ENCODE measurements around the gene OSBPL2. TPM values are rescaled to one million over a fixed set of nuclear protein-coding genes. Genes with fewer than 3 reads are reported as not detected.

OSBPL2 gene
- total RNA-seq, 4 donors from 2014 or later, result 24.3 to 35.9 (median 26.3) TPM

DNA sequence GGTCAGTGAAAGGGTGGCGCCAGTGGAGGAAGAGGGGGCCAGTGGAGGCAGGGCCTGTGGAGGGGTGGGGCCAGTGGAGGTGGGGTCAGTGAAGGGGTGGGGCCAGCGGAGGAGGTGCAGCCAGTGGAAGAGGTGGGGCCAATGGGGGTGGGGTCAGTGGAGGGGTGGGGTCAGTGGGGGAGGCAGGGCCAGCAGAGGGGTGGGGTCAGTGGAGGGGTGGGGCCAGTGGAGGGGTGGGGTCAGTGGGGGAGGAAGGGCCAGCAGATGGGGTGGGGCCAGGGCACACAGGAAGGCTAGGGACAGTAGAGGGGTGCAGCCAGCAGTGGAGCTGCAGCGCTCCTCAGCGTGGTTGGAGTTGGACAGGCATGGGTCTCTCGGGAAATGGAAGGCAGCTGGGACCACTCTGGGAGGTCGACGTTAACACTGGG, 83.2 kb downstream of the OSBPL2 start:
- TF ChIP-seq, protein P1, sequence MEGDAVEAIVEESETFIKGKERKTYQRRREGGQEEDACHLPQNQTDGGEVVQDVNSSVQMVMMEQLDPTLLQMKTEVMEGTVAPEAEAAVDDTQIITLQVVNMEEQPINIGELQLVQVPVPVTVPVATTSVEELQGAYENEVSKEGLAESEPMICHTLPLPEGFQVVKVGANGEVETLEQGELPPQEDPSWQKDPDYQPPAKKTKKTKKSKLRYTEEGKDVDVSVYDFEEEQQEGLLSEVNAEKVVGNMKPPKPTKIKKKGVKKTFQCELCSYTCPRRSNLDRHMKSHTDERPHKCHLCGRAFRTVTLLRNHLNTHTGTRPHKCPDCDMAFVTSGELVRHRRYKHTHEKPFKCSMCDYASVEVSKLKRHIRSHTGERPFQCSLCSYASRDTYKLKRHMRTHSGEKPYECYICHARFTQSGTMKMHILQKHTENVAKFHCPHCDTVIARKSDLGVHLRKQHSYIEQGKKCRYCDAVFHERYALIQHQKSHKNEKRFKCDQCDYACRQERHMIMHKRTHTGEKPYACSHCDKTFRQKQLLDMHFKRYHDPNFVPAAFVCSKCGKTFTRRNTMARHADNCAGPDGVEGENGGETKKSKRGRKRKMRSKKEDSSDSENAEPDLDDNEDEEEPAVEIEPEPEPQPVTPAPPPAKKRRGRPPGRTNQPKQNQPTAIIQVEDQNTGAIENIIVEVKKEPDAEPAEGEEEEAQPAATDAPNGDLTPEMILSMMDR (IDR thresholded peaks at IDR 0.05), result no peak
- no peak for ATAC-seq (ENCODE audit: low FRiP score)
- DNase-seq (ENCODE audit: low spot score), result no peak

DNA sequence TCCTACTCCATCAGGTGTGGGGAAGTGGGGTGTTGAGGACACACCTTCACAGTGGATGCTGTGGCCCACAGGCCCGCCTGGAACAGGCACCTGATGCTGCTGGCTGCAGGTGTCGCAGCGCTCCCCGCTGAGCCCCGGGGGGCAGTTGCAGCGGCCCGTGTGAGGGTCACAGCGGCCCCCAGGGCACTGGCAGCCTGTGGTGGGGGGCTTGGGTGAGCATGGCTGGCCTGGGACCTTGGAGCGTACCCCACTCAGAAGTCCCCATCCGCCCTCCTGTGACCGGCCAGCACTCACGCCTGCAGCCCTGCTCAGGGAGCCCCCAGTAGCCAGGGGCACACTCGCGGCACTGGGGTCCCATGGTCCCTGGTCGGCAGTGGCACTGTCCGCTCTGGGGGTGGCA, 83.7 kb downstream of the OSBPL2 start:
- TF ChIP-seq, protein P1 (IDR thresholded peaks at IDR 0.05), result no peak
- no peak for ATAC-seq (ENCODE audit: low FRiP score)
- no peak for DNase-seq (ENCODE audit: low spot score)

DNA sequence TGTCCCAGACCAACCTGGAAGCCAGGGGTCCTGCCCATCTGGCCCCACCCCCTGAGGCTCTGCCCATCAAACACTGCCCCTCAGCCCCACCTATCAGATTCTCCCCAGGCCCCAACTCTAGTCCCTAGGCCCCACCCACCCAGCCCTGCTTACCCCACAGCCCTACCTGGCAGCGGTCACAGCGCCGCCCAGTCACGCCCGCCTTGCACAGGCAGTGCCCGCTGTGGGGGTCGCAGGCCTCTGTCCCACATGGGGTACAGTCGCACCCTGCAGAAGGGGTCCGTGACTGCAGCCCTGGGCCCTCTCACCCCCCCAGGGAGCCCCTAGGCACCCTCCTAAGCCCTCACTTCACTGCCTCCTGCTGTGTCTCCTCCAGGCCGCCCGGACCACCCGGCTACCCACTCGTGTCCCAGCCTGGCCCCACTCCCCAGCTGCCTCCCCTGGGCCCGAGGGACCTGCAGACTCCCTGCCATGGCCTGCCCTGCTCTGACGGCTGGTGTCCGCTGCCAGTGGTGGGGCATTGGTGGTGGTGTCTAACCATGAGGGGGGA, 84.2 kb downstream of the OSBPL2 start:
- no peak for ATAC-seq (ENCODE audit: low FRiP score)
- DNase-seq (ENCODE audit: low spot score), result no peak
- TF ChIP-seq, protein P1 (IDR thresholded peaks at IDR 0.05), result no peak

DNA sequence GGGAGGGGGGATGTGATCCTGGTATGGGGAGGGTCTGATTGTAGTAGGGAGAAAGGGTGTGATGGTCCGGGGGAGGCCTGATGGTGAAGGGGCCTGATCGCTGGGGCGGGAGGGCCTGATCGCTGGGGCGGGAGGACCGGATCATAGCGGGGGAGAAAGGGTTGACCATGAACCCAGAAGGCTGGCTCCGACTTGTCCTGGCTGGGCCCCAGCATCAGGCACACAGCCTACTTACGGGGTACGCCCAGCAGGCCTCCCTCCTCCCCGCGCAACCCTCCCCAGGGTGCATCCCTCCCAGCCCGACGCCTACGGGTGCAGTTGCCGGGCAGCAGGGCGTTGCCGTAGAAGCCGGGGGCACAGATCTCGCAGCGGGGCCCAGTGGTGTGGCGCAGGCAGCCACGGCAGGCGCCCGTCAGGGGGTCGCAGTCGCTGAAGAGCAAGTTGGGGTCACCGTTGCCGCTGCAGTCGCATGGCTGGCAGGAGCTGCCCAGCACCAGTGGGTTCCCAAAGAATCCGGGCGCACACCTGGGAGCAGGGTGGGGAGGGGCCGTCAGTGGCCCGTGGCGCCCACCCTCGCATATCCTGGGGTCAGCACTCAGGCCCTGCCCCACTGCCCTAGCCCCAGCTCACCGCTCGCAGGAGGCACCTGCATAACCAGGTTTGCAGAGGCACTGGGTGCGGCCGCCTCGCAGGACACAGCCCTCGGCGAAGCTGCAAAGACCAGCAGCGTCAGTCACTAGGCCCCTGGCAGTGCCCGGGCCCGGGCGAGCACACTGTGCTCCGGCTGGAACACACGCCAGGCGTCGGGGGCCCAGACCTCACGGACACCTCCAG, 85.0 kb downstream of the OSBPL2 start:
- ATAC-seq (ENCODE audit: low FRiP score), result no peak
- TF ChIP-seq, protein P1 (IDR thresholded peaks at IDR 0.05), result no peak
- no peak for DNase-seq (ENCODE audit: low spot score)

DNA sequence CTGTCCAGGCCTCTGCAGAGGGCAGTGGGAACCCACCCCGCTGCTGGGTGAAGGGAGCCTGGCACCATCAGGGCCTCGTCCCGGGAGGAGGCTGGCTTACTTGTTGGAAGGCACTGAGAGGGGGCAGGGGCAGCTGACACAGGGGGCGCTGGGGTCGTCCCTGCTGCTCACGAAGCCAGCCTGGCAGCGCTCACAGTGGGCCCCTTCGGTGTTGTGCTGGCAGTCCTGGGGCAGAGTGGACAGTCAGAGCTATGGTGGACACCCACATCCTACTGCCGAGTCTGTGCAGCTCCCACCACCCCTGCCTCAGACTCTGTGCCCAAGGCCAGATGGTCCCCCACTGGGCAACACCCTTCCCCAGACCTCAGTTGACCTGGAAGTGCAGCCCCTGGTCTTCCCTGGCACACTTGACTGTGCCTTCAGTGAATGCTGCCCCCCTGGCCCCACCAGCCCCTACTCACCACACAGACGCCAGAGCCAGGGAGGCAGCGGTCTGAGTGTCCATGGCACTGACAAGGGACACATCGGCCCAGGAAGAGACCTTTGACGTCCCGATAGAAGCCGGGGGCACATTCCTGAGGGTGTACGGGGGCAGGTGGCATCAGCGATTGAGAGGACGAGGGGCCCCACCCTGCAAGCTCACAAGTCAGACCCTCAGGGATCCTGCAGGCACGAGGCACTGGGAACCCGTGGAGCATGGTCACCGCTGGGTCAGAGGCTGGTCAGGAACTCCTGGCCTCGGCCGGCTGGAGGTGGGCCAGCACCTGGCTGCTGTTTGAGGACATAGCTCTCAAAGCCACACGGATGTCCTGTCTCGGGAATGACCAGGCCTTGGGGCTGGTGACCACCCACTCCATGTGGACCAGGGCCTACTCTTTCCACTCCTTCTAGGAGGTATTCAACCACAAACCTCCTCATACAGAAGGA, 85.9 kb downstream of the OSBPL2 start:
- TF ChIP-seq, protein P1 (IDR thresholded peaks at IDR 0.05), result no peak
- ATAC-seq (ENCODE audit: low FRiP score), result no peak
- DNase-seq (ENCODE audit: low spot score), result no peak

DNA sequence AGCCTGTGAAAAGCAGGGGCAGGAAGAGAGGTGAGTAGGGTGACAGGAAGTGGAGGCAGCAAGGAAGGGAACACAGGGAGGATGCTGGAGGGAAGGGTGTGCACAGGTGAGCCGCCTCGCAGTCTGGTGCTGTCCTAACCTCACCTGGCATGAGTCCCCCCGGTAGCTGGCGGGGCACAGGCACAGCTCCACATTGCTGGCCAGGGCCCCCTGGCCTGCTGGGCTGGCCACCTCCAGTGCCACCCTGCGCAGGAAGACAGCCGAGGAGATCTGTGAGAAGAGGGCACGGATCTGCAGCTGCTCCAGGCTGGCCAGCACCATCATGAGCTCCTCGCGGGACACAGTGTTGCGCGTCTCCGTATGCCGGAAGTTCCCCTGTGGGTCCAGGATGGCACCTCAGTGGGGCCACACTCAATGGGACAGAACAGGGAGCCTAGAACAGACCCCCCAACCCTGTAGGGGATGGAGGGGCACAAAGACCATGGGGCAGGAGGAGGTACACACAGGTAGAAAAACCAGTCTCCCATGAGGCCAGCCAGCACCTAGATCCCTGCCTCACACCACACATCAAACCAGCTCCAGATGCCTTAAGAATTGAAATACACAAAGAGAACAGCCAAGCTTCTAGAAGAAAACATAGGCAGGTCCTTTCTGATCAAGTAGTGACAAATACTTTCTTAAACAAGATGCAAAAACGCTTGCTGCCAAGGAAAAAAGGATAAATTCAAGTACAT, 87.0 kb downstream of the OSBPL2 start:
- DNase-seq (ENCODE audit: low spot score), result no peak
- ATAC-seq (ENCODE audit: low FRiP score), result no peak
- TF ChIP-seq, protein P1 (IDR thresholded peaks at IDR 0.05), result no peak

Data from omental fat pad (tissue), 4 donors.